ENCODE measurements around the gene KLHL41.
"Not testable (repeated sequence)": the region's sequence is repeated elsewhere in the genome, so short reads cannot be mapped to it uniquely, and the experiment has no call there.

KLHL41 gene

DNA sequence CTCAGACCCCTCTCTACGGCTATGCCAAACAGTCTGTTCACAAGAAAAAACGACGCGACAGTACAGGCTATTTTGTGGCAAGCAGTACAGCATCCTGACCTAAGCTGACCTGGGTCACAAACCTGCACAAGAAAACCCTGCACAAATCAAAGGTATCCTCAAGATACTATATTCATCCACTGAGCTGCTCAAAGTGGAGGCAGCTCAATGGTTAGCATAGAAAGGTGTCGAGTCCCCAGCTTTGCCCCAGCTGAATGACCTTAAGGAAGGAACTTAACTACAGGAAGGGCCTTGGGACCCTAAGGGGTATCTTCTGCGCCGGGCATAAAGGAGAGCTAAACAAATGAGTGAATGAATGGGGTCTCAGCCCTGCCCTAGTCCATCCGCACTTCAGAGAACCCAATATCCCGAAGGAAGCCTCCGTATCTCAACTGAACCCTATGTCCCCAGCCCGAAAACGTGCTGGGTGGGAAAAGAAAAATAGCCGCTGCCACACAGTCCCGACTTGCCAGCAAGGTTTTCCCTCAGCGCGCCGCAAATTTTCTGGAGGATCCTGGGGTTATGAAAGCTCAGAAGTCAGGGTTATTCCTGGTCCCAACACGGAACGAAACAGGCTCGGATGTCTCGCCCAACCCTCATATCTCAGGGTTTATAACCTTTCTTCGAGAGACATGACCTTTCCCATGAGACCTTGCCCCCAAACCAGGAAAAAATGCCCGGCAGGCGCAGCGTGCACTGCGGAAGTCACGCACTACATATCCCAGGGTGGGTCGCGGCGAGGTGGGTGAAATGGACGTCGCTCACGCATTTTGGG is 63.9 kb downstream of the KLHL41 start, which contains the start of gene FASTKD1:
Gene FASTKD1, minus strand, starts transcription at position 706 of the 814 bp plus-strand sequence. CDS start 1,836 bp downstream, outside the sequence.
- peak; percentile 98 for DNase-seq

DNA sequence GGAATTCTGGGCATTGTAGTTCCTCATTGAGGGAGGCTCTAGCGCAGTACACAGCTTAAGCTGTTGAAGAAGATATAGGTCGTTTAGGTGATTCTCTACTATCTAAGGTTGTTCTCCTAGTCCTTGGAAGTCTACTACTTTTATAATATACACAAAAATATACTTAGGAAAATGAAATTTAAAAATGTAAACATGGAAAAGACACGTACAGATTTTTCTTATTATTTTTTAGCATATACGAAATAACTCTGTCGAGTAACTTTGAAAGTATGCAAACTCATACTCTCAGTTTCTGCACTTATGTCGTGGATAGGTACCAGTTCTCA is 64.4 kb downstream of the KLHL41 start:
- DNase-seq: no peak

DNA sequence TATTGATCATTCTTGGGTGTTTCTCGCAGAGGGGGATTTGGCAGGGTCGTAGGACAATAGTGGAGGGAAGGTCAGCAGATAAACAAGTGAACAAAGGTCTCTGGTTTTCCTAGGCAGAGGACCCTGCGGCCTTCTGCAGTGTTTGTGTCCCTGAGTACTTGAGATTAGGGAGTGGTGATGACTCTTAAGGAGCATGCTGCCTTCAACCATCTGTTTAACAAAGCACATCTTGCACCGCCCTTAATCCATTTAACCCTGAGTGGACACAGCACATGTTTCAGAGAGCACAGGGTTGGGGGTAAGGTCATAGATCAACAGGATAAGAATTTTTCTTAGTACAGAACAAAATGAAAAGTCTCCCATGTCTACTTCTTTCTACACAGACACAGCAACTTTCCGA is 65.0 kb downstream of the KLHL41 start:
- DNase-seq: not testable (repeated sequence)

DNA sequence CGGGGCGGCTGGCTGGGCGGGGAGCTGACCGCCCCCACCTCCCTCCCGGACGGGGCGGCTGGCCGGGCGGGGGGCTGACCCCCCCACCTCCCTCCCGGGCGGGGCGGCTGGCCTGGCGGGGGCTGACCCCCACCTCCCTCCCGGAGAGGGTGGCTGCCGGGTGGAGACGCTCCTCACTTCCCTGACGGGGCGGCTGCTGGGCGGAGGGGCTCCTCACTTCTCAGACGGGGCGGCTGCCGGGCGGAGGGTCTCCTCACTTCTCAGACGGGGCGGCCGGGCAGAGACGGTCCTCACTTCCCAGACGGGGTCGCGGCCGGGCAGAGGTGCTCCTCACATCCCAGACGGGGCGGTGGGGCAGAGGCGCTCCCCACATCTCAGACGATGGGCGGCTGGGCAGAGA is 65.8 kb downstream of the KLHL41 start:
- not testable (repeated sequence) for DNase-seq

Data from DMS53 (cell line).